Vagina (tissue), 2 donors: Measurements from ENCODE around the gene HPS5.

Experiments used
- POLR2A ChIP-seq, 2 donors: fragments of 450-650 bp; IDR thresholded peaks; one replicate each; pipeline ENCODE4 v1.6.1; 2017; ENCODE audit warnings: antibody characterized with exemption in 2 of 2, mild to moderate bottlenecking in 2 of 2, moderate library complexity in 2 of 2
- POLR2AphosphoS5 ChIP-seq, 2 donors: sonication (generic); formaldehyde crosslinking; IDR thresholded peaks; one replicate each; pipeline ENCODE4 v1.9.0; 2017; ENCODE audit warnings: antibody characterized with exemption in 2 of 2, mild to moderate bottlenecking in 2 of 2, low read depth in 1 of 2; ENCODE audit not compliant: insufficient read depth in 1 of 2
- TF ChIP-seq, protein P1 (sequence below), 3 experiments: fragments of 450-650 bp in 2 of 3; fragments of 200-600 bp in 1 of 3; sonication (generic) in 1 of 3; IDR thresholded peaks; one replicate each; pipeline ENCODE4 v1.5.1; 2017 to 2019; ENCODE audit warnings: antibody characterized with exemption in 3 of 3, mild to moderate bottlenecking in 2 of 3, moderate library complexity in 2 of 3

GRCh38 chr11:18304745-18305144, 17.2 kb downstream of the HPS5 start:
- TF ChIP-seq, protein P1, sequence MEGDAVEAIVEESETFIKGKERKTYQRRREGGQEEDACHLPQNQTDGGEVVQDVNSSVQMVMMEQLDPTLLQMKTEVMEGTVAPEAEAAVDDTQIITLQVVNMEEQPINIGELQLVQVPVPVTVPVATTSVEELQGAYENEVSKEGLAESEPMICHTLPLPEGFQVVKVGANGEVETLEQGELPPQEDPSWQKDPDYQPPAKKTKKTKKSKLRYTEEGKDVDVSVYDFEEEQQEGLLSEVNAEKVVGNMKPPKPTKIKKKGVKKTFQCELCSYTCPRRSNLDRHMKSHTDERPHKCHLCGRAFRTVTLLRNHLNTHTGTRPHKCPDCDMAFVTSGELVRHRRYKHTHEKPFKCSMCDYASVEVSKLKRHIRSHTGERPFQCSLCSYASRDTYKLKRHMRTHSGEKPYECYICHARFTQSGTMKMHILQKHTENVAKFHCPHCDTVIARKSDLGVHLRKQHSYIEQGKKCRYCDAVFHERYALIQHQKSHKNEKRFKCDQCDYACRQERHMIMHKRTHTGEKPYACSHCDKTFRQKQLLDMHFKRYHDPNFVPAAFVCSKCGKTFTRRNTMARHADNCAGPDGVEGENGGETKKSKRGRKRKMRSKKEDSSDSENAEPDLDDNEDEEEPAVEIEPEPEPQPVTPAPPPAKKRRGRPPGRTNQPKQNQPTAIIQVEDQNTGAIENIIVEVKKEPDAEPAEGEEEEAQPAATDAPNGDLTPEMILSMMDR (IDR thresholded peaks at IDR 0.05) = no peak
- TF ChIP-seq POLR2A (IDR thresholded peaks at IDR 0.05) (no peak), POLR2AphosphoS5 (IDR thresholded peaks at IDR 0.05; ENCODE audit: insufficient read depth in 1 of 2, low read depth in 1 of 2) (no peak)
